Epithelial cell of proximal tubule (primary cell): ENCODE measurements around the gene ZNF267. TPM values are rescaled to one million over a fixed set of nuclear protein-coding genes. Genes with fewer than 3 reads are reported as not detected.
"Not testable (repeated sequence)": the region's sequence is repeated elsewhere in the genome, so short reads cannot be mapped to it uniquely, and the experiment has no call there.

Experiments used
- DNase-seq: peaks from one replicate; pipeline ENCODE4 v3.0.0-alpha.2; 2011; ENCODE audit warnings: low read depth
- H3K4me3 ChIP-seq: 2 replicates; pipeline ENCODE4 v1.5.1; 2011; ENCODE audit warnings: low read depth, mild to moderate bottlenecking, low read length
- total RNA-seq: library from RNA; depleted of rRNA; stranded (reverse); fragments of >200 nt; gene quantifications from 2 replicates; pipeline ENCODE4 v1.2.3, GENCODE V29; 2015
- TF ChIP-seq, protein P1 (sequence below): conservative IDR thresholded peaks from 2 replicates; pipeline ENCODE4 v1.5.1; 2012; ENCODE audit warnings: low read depth, mild to moderate bottlenecking, low read length

Gene ZNF267
- total RNA-seq, result 9.7 and 17.0 TPM in 2 replicates

DNA sequence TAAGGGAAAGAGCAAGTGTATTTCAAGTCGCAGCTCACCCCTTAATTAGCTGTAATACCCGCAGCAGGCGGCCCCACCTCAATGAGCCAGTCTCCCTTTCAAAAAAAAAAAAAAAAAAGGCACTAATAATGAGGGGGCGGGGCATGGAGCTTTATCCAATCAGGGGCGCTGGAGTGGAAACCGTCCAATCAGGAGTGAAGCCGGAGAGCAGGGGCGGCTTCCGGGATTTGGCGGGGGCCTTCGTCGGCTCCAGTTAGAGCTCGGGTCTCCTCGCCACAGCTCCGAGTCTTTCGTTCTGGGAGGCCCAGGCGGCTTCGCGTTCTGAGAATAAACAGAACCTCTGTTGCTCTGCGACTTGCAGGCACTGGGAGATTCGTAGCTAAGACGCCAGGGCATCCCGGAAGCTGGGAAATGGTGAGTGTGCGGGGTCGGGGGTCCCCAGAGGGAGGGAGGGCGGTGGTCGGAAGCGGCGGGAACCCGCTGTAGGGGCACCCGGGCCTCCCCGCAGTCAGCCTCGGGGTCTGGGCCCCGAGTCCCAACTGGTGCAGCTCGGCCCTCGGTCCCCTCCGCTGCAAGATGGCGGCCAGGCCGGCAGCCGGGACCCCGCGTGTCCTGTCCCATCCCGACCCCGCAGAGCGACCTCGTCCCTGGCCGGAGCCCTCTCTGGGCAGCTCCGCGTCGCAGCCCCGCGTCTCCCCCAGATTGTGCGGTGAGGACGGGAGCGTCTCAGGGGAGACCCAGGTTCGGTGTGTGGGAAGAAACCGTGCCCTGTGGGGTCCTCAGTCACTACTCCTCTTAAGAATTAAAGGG lies at the start of gene ZNF267:
ZNF267 (plus strand) TSS at position 252 of the 810 bp plus-strand sequence; CDS start at position 412, 160 bp downstream.
- peak within 1 kb of the TSS; percentile 97 for H3K4me3 ChIP-seq
- DNase-seq, result peak; percentile 39
- TF ChIP-seq, protein P1, sequence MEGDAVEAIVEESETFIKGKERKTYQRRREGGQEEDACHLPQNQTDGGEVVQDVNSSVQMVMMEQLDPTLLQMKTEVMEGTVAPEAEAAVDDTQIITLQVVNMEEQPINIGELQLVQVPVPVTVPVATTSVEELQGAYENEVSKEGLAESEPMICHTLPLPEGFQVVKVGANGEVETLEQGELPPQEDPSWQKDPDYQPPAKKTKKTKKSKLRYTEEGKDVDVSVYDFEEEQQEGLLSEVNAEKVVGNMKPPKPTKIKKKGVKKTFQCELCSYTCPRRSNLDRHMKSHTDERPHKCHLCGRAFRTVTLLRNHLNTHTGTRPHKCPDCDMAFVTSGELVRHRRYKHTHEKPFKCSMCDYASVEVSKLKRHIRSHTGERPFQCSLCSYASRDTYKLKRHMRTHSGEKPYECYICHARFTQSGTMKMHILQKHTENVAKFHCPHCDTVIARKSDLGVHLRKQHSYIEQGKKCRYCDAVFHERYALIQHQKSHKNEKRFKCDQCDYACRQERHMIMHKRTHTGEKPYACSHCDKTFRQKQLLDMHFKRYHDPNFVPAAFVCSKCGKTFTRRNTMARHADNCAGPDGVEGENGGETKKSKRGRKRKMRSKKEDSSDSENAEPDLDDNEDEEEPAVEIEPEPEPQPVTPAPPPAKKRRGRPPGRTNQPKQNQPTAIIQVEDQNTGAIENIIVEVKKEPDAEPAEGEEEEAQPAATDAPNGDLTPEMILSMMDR, result no peak

DNA sequence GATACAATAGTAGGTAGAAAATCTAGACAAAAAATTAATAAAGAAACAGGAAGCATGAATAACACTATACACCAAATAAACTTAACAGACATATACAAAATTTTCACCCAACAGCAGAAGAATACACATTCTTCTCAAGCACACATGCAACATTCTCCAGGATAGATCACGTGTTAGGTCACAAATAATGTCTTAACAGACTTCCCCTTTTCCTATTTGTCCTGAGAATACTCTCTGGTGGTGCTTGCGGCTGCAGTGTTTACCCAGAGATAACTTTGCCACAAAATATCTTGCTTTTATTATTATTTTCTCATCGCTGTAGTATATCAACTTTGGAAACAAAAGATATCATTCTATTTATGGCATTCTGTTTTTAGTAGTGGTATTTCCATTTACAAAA lies 40.6 kb upstream of the ZNF267 start:
- H3K4me3 ChIP-seq, result no peak overlapping the region
- TF ChIP-seq, protein P1, result no peak
- DNase-seq, result no peak

DNA sequence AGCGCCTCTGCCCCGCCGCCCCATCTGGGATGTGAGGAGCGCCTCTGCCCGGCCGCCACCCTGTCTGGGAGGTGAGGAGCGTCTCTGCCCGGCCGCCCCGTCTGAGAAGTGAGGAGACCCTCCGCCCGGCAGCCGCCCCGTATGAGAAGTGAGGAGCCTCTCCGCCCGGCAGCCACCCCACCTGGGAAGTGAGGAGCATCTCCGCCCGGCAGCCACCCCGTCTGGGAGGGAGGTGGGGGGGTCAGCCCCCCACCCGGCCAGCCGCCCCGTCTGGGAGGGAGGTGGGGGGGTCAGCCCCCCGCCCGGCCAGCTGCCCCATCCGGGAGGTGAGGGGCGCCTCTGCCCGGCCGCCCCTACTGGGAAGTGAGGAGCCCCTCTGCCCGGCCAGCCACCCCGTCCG lies 37.2 kb upstream of the ZNF267 start:
- not testable (repeated sequence) for DNase-seq, H3K4me3 ChIP-seq

DNA sequence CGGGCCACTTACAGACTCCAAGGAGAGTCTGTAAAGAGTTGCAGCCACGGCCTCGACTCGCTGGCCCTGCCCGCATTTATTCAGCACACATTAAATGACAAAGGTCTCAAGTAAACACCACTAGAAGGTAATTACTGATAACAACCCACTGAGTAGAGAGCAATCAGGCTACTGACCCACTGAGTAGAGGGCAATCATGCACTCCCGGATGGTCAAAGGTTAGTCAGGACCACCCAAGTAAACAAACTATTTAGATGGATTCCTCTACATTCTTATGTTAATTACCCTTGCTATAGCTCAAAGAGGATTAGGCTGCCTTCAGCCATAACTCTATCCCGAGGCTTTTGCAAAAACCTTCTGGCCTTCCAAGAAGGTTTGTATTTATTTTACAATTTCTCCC lies 30.7 kb upstream of the ZNF267 start:
- H3K4me3 ChIP-seq, result no peak overlapping the region
- no peak for DNase-seq
- TF ChIP-seq, protein P1, result no peak

DNA sequence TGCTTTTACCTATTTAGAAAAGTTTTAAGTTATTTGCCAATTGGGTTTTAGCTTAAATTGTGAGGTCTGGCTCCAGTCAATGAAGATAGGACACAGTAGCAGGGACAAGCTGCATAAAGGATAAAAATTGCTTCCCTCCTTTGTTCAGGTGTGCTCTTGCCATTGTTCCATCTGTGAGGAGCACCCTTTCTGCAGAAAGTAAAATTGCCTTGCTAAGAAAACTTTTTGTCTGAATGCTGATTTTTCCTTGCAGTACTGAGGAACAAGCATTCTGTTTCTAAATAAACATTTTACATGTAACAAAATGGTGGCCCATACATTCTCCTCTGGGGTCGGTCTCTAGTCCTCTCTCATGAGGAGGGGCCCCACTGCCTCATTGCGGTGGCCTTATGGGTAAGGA lies 25.0 kb upstream of the ZNF267 start:
- not testable (repeated sequence) for H3K4me3 ChIP-seq, DNase-seq

DNA sequence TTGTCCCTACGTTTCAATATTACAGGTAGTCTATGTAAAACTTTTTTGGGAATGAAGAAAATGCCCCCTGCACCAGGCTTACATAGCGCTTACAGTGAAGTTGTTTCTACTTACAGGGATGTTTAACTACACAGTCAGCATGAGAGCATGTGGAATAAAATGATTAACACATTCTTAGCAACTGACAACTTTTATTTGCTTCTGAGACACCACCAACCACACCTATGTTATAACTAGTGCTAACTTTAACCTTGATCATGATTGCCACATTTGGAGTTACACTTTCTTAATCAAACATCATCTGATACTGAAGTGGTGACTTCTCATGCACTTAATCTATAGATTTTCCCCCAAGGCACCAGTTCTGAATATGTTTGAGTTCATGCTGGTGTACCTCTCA lies 20.3 kb upstream of the ZNF267 start:
- no peak for DNase-seq
- H3K4me3 ChIP-seq, result no peak overlapping the region
- TF ChIP-seq, protein P1, result no peak

DNA sequence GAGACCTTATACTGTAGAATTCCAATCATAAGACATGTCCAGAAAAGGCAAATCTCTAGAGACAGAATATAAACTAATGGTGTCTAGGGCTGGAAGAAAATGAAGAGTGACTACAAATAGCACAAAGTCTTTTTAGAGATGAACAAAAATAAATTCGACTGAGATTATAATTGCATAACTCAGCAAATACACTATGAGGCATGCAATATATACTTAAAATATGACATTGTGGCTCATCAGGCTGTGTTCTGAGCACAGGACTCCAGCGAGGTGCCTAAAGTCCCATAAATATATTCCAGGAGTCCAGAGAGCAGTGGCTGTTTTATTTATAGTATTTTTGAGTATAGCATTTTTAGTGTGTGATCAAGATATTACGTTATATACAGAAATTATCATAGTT lies 13.1 kb upstream of the ZNF267 start:
- H3K4me3 ChIP-seq, result no peak overlapping the region
- TF ChIP-seq, protein P1, result no peak
- no peak for DNase-seq

DNA sequence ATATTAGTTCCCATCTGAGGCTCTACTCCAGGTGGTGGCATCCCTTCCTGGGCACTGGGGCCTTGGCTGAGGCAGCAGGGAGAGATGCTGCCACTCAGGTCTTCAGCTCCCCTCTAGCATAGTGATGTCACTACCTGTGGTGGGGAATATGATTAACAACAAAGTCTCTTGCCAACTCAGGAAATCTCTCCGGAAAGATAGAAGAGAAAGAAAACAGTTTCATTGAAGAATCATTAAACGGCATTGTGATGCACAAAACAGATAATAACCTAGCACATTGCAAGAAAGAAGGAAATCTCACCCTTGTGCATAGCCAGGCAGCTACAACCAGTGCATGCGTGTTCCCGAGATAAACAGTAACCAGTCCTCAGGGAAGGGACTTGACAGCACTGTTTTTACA lies 12.2 kb upstream of the ZNF267 start:
- TF ChIP-seq, protein P1, result no peak
- DNase-seq, result no peak
- no peak overlapping the region for H3K4me3 ChIP-seq
